ENCODE results near the gene CNOT8. TPM values are rescaled to one million over a fixed set of nuclear protein-coding genes. Genes with fewer than 3 reads are reported as not detected.
A peak's percentile ranks its signal among the peaks of the same experiment; 100 is the strongest.

Gene CNOT8
- total RNA-seq, 1 experiment from 2014 or later = 45.6 TPM

- H3K27me3 ChIP-seq (ENCODE audit: insufficient read depth, low read length) = no peaks in the 10 kb centered on the region
- H3K27ac ChIP-seq (ENCODE audit: insufficient read length, low read depth, low read length) = no peak overlapping the region
- no peak overlapping the region for H3K14ac ChIP-seq (ENCODE audit: insufficient read depth, low read length)
- no peak overlapping the region for H3K18ac ChIP-seq (ENCODE audit: insufficient read length, low read depth, low read length)
- no peak overlapping the region for H2BK120ac ChIP-seq (ENCODE audit: low read depth, low read length, poor library complexity, severe bottlenecking)
- Mint-ChIP-seq H3K27ac (peak overlapping the region in 1 of 3 experiments; percentile 55; a peak in 1 of 7 replicates), H3K4me3 (no peak overlapping the region), H3K27me3 (ENCODE audit: low read depth) (no peaks in the 10 kb centered on the region), H3K4me1 (peaks cover 7 to 8% of the 10 kb centered on the region in 2 experiments), H3K36me3 (ENCODE audit: insufficient read depth in 1 of 3, low read depth in 3 of 3) (no peaks in the 10 kb centered on the region; a peak in 1 of 7 replicates), H3K9me3 (no peaks in the 10 kb centered on the region)
- H2BK12ac ChIP-seq (ENCODE audit: insufficient read length, low read depth, low read length) = no peak overlapping the region
- H3K79me2 ChIP-seq (ENCODE audit: insufficient read depth, low read length) = no peaks in the 10 kb centered on the region
- H3T11ph ChIP-seq (ENCODE audit: low read length) = no peak overlapping the region
- no peaks in the 10 kb centered on the region for H3K23me2 ChIP-seq (ENCODE audit: insufficient read length, low read depth, low read length, poor library complexity, severe bottlenecking)
- H3K23ac ChIP-seq (ENCODE audit: insufficient read length, low read depth, low read length) = no peak overlapping the region
- no peaks in the 10 kb centered on the region for H3K9me3 ChIP-seq (ENCODE audit: control insufficient read depth, low read depth, low read length)
- no peak overlapping the region for H4K8ac ChIP-seq (replicated peaks; ENCODE audit: insufficient read length, low read depth, low read length)
- H3K56ac ChIP-seq (ENCODE audit: insufficient read length, low read depth, low read length) = no peak overlapping the region
- no CpG with 5 or more reads among the region's 5 CpGs for WGBS (ENCODE audit: extremely low coverage, insufficient read length, low lambda C conversion rate)
- no peak overlapping the region for H3K4ac ChIP-seq (ENCODE audit: low read depth, low read length)
- no peak overlapping the region for H2BK15ac ChIP-seq (ENCODE audit: low read depth, low read length)
- no peak overlapping the region for H4K91ac ChIP-seq (ENCODE audit: insufficient read length, low read depth, low read length)
- DNase-seq = no peak
- H2BK5ac ChIP-seq (ENCODE audit: insufficient read length, low read length) = no peak overlapping the region
- no peak for TF ChIP-seq CTCF (conservative IDR thresholded peaks at IDR 0.05)
- no peak overlapping the region for H4K5ac ChIP-seq (ENCODE audit: insufficient read length, low read depth, low read length)
- no peak overlapping the region for H2AFZ ChIP-seq (ENCODE audit: low read length)
- no peak overlapping the region for H2AK5ac ChIP-seq (ENCODE audit: insufficient read length, low read length)
- H4K20me1 ChIP-seq (ENCODE audit: control insufficient read depth, insufficient read depth, insufficient read length) = no peaks in the 10 kb centered on the region
- H3K4me2 ChIP-seq (ENCODE audit: insufficient read depth, insufficient read length, low read length) = no peak overlapping the region
- H3K4me1 ChIP-seq (ENCODE audit: insufficient read depth, low read length) = no peaks in the 10 kb centered on the region
- H2BK20ac ChIP-seq (ENCODE audit: low read depth, low read length, poor library complexity, severe bottlenecking) = no peak overlapping the region
- H3K79me1 ChIP-seq (ENCODE audit: insufficient read depth, low read depth, low read length, poor library complexity, severe bottlenecking) = no peaks in the 10 kb centered on the region
- no peak overlapping the region for H3K9ac ChIP-seq (ENCODE audit: extremely low read depth, insufficient read length, low read length)
These were observed 13.6 kb upstream of the CNOT8 start for GRCh38 chr5:154844809-154845208.
